NCI-H1694 treated with DMSO at 0.1 percent for 48 hours (cell line): ENCODE measurements around the gene GLRA1.
"Not testable (repeated sequence)": the region's sequence is repeated elsewhere in the genome, so short reads cannot be mapped to it uniquely, and the experiment has no call there.

Experiments
- DNase-seq: peaks from one replicate; lab custom pipeline; 2025; lab: John Stamatoyannopoulos, UW

Gene GLRA1

GRCh38 chr5:151913425-151913824 lies 11.2 kb downstream of the GLRA1 start:
- DNase-seq, result no peak

- no peak for DNase-seq
Measured at GRCh38 chr5:151912360-151912759, 12.3 kb downstream of the GLRA1 start.

DNA sequence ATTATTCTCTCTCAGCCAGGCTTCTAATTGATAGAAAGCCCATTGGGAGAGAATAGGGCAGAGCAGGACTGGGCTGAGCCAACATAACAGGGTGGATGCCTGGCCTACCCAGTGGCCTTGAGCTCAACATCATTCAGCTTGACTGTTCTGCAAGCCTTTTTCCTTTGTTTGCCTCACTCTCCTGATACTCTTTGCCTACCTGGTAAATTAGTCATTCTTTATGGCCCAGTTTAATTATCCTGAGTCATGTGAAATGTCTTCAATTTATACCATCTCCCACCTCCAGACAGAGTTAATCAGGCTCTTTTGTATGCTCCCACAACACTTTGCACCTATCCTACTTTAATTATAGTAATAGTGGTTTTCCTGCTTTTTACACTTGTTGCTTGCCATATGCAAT lies 13.6 kb downstream of the GLRA1 start:
- no peak for DNase-seq

- no peak for DNase-seq
Measured at GRCh38 chr5:151909628-151910027, 15.0 kb downstream of the GLRA1 start.

DNA sequence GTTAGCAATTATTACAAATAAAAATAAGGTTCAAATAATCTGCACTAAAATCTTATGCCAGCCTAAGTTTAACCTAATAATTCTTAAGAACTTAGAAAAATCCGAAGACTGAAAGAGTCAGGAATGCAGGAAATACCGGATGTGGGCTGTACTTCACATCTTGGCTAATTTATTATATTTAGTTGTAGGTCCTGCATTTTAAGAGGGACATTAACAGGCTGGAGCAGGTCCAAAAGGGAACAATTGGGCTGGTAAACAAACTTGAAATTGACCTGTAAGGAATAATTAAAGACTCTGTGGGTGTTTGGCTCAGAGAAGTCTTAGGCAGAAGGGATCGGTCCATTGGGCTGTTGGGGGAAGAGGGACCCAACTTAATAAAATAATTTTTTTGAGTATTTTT lies 18.4 kb downstream of the GLRA1 start:
- DNase-seq, result no peak

DNA sequence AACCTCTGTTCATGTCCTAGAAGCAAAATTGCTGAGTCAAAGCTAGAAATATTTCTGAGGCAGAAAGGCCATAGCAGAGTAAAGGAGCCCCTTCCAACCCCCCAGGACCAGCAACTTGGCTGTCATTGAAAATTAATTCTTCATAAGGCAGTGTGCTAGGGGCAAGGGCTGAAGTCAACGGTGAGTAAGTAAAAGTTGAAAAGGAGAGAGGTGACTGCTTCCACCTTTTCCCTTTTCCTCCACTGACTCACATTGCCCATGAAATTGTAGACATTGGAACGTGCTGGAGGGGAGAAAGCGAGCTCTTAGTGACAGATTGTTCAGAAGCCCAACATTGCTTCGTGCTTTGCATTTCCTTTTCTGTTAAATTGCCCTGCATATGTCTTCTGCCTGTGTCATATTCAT lies 19.1 kb downstream of the GLRA1 start:
- DNase-seq, result peak; percentile 20

GRCh38 chr5:151904909-151905308 lies 19.7 kb downstream of the GLRA1 start:
- DNase-seq, result no peak

- no peak for DNase-seq
Measured at GRCh38 chr5:151904127-151904526, 20.5 kb downstream of the GLRA1 start.

- DNase-seq, result no peak
Measured at GRCh38 chr5:151903243-151903653, 21.4 kb downstream of the GLRA1 start.

DNA sequence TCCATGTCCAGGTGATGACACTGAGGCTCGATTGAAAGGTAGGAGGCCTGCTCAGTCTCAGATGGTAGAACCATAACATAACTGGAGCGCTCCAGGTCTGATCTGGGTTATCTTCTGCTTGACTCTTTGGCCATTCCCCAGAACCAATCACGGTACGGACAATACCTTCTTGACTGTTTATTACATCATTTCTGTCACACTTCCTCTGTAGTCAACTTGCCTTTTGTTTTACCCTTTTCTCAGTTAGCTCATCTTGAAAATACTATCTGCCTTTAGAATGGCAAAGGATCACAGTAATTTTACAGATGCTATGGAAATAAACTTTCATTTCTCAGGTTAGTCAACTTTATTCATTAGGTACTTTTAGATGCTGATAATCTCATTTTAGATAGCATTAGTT lies 22.4 kb downstream of the GLRA1 start:
- no peak for DNase-seq

DNA sequence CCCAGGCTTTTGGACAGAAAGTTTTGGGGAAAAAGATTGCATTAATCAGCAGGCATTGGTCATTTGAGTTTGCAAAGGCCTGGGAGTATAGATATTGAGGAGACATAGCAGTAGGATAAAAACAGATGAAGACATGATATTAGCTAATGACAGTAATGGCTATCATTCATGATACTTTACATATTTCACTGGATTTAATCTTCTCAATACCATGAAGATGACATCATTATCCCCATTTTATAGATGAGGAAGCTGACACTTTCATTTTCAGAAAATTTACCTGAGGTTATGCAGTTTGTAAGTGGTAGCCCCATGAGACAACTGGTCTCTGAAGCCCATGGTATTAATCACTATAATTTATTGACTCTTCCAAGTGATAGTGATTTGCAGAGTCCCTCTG lies 23.0 kb downstream of the GLRA1 start:
- DNase-seq, result no peak

- no peak for DNase-seq
Measured at GRCh38 chr5:151900891-151901290, 23.8 kb downstream of the GLRA1 start.

GRCh38 chr5:151899399-151899798 lies 25.3 kb downstream of the GLRA1 start:
- no peak for DNase-seq

- no peak for DNase-seq
Measured at GRCh38 chr5:151897896-151898295, 26.8 kb downstream of the GLRA1 start.

DNA sequence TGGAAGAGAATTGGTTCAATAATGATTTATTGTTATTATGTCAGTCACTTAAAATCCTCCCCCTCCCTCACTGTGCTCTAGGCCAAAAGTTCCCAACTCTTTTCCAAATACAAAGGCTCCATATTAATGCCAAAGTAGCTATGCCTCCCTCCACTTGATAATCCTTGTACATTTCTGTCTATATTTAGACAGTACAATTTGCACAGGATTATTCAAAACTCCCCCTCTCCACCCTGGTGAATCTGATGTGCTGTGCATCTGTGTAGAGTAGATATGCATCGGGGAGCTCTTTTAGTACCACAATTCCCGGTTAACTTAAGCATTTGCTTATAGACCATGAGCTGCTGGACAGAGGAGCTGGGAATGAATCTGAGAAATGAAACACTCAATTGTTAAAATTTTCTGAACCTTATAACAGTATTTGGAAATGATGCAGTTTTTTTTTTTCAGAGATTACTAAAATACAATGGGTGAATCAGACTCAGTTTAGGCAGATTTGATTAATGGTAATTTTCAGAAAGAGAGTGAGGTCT lies 27.6 kb downstream of the GLRA1 start:
- DNase-seq, result no peak

- DNase-seq, result peak; percentile 68
Measured at GRCh38 chr5:151896031-151896691, 28.5 kb downstream of the GLRA1 start.

GRCh38 chr5:151895660-151896030 lies 29.0 kb downstream of the GLRA1 start:
- no peak for DNase-seq

DNA sequence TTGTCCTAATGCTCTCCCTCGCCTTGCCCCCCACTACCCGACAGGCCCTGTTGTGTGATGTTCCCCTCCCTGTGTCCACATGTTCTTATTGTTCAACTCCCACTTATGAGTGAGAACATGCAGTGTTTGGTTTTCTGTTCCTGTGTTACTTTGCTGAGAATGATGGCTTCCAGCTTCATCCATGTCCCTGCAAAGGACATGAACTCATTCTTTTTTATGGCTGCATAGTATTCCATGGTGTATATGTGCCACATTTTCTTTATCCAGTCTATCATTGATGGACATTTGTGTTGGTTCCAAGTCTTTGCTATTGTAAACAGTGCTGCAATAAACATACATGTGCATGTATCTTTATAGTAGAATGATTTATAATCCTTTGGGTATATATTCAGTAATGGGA lies 31.2 kb downstream of the GLRA1 start:
- not testable (repeated sequence) for DNase-seq

DNA sequence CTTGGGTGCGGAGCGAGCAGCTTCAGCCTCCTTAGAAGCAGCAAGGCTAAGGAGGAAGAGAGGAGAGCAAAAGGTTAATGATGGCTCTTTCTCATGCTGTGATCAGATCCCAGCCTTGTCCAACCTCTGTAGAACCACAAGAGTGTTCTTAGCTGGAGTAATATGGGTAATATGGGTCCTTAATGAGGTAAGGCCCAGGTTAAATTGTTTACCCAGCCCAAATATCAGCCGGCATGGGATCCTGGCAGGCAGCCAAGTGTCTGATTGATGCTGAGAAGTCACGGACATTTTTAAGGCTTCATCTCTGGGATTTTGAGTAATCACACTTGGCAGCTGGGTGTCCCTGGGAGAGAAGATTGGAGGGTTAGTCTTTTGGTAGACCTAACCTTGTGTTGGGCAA lies 32.3 kb downstream of the GLRA1 start:
- DNase-seq, result no peak

GRCh38 chr5:151890299-151890698 lies 34.4 kb downstream of the GLRA1 start:
- DNase-seq, result no peak

- no peak for DNase-seq
Measured at GRCh38 chr5:151889614-151890013, 35.0 kb downstream of the GLRA1 start.

DNA sequence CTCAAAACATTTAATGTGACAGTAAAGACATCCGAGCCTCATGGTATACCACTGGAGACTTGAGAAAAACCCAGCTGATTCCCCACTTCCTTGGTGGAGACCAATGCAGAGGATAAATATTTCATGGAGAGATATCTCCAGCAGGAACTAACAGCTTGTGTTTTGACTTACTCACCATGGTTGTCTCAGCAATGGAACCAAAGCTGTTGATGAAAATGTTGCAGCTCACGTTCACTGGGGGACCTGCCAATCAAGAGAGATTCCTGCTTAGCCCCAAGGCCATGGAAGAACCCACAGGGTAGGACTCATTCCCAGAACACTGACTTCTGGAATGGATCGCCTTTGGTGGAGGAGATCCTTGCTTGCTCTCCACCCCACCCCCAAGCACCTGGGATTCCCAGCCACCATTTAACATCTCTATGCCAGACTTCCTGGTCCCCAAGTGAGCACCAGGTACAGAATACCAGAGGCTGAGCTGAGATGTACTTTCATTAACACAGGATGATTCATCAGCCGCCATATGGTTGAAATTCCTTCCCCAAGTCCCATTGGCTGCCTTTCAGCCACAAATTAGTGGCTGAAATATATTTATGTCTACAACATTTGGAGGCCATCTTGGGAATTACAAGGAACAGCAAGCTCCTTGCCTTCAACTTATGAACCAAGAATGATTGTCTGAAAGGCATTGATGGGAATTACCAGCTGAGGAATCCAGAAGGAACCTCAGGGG lies 37.9 kb downstream of the GLRA1 start:
- DNase-seq, result no peak

DNA sequence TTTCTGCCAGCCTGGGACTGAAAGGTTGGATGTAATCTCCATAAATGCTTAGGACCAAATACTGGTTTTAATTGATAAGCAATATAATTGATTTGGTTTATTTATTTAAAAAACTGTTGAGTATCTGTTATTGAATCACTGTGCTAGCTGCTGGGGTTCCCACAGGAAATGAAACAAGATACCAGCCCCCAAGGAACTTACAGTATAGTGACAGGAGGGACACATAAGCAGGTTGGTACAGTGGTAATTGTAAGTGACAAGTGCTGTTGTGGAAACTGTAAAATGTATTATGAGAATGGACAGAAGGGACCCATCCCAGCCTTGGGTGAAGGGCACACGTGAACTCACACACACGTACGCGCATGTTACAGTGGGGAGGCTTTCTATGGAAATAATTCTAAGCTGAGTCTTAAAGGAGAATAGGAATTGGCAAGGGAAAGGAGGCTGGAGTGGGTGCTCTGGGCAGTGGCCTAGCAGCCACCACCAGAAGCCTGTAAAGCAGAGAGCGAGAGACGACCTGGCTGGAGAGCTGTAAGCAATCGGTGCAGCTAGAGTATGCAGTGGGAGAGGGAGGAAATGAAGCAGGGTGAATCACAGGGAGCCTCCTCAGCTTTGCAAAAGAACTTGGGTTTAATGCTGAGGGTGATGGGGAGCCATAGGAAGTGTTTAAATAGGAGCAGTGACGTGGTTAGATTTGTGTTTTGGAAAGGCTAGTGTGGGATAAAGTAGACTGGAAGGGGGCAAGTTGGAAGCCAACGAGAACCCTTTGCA lies 39.3 kb downstream of the GLRA1 start:
- no peak for DNase-seq
